Kidney capillary endothelial cell (primary cell): ENCODE results near the gene SETD1B.

Experiments
- DNase-seq: peaks from one replicate; pipeline ENCODE4 v3.0.0-alpha.2; 2018; ENCODE audit warnings: low spot score

SETD1B gene

DNA sequence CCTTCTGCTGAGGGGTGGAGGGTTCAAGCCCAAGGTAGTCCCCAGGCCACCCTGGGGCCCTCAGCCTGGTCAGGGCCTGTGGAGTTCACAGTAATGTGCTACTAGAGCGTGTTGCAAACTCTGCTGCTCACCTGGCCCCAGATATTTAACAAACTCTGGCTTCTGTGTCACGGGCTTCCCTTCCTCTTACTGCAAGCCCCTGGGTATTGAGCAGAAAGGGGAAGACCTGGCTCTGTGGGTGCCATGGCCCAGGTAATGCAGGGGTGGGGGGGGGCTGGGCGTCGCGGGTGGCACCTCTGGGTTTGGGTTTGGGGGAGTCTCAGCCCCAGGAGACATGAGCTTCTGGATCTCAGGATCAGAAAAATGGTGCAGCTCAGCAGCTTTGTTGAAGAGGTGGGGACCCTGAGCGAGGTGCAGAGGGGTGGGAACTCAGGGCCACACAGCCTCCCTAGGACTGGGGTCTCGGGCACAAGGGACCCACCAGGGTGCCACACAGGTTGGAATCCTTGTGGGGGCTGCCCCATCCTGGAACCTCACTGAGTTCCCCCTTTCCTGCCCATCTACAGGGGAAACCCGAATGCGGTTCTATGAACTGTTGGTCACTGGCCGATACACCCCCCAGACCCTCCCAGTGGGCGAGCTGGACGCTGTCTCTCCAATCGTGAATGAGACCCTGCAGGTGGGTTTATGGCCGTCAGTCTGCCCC is 4.0 kb downstream of the SETD1B start:
- no peak for DNase-seq

DNA sequence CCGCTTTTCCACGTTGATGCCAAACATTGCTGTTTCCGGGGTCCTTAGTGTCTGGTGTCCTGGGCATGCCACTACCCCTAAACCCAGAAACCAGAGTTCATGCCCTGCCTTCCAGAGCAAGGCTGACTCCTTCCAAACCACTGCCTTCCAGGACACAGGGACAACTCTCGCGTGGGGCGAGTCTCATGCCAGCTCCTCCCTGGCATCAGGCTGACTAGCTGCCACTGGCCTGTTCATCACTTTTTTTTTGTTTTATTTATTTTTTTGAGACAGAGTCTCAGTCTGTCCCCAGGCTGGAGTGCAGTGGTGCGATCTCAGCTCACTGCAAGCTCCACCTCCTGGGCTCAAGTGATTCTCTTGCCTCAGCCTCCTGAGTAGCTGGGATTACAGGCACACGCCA is 4.8 kb downstream of the SETD1B start:
- no peak for DNase-seq

DNA sequence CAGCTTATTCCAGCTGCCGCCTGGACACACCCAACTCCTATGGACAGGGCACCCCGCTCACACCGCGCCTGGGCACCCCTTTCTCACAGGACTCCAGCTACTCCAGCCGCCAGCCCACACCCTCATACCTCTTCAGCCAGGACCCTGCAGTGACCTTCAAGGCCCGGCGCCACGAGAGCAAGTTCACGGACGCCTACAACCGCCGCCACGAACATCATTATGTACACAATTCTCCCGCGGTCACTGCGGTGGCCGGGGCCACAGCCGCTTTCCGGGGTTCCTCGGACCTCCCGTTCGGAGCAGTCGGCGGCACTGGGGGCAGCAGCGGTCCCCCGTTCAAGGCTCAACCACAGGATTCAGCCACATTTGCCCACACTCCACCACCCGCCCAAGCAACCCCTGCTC is 5.9 kb downstream of the SETD1B start:
- DNase-seq = no peak

DNA sequence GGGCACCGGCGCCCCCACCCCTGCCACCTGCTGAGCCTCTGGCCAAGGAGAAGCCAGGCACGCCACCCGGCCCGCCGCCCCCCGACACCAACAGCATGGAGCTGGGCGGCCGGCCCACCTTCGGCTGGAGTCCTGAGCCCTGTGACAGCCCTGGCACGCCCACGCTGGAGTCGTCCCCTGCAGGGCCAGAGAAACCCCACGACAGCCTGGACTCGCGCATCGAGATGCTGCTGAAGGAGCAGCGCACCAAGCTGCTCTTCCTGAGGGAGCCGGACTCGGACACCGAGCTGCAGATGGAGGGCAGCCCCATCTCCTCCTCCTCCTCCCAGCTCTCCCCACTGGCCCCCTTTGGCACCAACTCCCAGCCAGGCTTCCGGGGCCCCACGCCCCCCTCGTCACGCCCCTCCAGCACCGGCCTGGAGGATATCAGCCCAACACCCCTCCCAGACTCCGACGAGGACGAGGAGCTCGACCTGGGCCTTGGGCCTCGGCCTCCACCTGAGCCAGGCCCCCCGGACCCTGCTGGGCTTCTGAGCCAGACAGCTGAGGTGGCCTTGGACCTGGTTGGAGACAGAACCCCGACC is 6.5 kb downstream of the SETD1B start:
- no peak for DNase-seq

DNA sequence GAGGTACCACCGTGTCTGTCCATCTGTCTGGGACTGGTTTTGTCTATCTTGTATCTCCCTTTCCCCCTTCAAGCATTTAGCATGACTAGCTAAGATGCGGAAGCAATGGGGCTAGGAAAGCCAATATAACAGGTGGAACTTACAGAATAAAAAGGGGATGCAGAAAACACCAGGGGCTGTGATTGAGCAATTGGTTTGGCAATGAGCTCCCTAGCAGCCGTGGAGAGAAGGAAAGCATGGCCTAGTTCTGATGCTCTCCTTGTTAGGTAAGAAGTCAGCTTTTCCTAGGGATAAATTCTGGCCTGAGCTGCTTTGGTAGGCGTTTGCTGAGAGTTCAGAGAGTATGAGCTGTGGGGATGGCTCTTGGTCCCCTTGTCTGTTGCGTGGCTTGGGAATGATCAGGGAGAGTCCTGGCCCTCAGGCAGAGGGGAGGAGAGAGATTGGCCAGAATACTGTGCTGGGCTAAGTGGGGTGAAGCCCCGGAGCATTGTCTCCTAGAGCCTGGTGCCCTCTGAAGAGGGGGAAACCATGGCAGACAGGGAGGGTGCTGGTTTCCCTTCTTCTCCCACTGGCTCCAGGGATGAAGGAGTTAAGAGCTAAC is 7.1 kb downstream of the SETD1B start:
- DNase-seq = no peak

DNA sequence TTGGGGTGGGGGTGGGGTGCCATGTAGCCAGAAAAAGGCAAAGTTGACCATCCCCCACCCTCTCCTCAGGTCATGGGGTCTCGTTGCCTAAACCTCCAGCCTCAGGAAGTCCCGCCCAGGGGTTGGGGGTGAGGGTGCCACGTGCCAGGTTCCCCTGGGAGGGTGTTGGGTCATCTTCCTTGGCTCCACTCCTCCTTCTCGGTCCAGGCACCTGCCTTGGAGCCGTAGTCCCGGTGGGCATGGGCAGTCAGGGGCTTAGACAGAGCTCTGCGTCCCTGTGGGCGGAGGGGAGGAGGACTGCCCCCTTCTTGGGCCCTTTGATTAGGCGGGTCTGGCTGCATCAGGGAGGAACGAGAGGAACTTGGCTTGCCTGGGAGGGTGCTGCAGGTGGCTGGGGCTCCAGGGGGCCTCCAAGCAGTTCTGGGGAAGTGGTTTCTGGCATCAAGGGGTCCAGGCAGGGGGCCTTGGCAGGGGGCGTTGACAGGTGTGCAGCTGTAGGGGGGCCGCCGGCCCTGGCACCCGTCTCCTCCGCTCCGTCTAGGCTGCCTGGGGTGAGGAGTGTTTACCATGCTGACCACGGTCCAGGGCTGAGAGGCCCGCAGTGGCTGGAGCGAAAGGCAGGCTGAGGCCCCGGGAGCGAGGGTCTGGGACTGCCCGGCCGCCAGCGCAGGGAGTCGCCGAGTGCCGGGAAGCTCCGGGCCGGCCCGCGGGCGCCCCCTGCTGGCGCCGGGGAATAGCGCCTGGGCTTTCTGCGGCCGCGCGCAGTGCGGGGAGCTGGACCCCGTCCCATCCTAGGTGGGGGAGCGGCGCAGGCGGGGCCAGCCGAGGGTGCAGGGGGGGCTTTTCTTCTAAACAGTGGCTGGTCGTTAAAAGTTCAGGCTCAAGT is 7.9 kb downstream of the SETD1B start:
- peak; percentile 71 for DNase-seq

DNA sequence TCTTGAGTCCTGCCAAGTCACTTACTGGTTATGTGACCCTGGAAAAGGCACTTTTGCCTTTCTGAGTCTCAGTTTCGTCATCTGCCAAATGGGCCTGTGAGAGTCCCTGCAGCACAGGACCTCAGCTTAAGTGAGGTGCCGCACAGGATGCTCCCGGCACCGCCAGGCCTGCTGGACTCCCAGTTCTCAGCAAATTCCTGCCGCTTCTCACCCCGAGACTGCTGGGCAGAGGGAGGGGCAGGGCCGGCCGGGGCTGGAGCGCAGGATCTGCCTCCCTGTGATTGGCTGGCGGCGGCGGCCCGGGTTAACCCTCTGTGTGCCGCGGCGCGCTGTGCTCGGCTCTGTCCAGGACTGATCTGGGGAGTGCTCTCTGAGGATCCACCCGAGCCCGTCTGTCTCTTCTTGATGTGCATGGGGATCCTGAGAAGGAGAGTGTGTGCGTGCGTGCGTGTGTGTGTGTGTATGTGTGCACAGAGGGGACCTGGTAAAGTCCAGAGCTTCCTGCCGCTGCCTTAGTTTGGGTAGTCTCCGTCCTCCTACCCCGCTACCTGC is 8.6 kb downstream of the SETD1B start:
- DNase-seq = no peak

DNA sequence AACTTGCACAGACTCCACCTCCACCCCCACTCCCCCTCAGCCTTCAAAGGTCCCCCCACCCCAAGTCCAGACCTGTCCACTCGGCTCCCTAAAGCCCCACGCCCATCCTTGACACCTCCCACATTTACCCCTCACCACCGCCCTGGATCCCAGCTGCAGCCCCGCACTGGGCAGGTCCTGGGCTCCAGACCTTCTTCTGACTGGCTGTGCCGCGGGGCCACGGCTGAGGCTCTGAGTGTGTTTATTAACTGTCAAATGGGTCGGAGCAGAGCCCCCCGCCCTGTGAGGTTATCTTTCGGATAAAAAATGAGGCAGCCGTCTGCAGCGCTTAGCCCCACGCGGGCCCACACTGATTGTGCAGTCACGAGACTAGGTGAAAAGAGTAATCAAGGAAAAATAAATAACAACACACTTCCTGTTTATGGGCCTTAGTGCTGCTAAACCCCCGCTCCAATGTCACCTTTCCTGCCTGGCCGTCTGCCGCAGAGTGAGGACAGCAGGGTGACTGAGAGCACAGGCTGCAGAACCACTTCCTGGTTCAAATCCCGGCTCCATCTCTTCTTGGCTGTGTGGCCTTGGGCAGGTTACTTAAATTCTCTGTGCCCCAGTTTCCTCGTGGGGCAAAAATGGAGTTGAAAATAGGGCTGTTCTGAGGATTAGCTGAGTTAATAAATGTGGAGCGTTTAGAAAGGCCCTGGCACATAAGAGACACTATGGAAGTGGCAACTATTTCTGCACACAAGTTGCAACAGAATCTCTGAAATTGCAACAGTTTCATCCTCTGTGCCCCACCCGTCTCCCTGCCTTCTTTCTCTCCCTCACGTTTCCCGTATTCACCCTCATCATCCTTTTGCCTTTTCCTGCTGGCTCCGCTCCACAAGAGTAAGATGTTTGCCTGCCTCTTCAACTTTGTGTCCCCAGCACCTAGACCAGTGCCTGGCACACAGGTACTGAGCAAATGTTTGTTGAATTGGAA is 9.4 kb downstream of the SETD1B start:
- DNase-seq = no peak

DNA sequence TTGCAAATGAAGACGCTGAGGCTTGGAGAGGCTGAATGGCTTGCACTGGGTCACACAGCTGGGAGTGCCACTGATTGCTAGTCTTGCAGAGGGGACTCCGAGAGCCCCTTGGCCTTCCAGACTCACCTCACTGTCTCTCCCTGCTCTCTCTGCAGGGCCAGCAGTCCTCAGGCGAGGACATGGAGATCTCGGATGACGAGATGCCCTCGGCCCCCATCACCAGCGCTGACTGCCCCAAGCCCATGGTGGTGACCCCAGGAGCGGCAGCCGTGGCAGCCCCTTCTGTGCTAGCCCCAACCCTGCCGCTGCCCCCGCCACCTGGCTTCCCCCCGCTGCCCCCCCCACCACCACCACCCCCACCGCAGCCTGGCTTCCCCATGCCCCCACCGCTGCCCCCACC is 10.1 kb downstream of the SETD1B start:
- DNase-seq = no peak

DNA sequence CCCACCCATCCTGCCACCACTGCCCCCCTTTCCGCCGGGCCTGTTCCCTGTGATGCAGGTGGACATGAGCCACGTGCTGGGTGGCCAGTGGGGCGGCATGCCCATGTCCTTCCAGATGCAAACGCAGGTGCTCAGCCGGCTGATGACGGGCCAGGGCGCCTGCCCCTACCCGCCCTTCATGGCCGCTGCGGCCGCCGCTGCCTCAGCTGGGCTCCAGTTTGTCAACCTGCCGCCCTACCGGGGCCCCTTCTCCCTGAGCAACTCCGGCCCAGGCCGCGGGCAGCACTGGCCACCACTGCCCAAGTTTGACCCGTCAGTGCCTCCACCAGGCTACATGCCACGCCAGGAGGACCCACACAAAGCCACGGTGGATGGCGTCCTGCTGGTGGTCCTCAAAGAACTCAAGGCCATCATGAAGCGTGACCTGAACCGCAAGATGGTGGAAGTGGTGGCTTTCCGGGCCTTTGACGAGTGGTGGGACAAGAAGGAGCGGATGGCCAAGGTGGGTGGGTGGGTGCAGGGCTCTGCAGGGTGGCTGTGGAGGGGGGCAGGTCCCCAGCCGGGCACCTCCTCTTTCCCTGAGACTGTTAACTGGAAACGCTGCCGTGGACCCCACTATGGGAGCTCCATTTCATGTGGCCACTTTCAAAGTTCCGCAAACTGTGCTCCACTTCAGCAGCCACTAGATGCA is 10.8 kb downstream of the SETD1B start:
- no peak for DNase-seq

DNA sequence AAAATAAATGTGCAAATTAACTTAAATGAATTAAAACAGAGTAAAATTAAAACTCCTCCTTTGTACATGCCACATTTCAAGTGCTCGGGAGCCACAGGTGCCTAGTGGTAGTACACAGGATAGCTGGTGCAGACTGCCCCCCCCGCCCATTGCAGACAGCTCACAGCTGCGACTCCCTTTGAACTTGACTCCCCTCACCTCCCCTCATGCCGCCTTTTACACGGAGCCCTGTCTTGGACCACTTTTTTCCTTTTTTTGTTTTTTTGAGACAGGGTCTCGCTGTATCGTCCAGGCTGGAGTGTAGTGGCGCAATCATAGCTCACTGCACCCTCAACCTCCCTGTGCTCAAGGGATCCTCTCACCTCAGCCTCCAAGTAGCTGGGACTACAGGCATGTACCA is 11.5 kb downstream of the SETD1B start:
- no peak for DNase-seq

DNA sequence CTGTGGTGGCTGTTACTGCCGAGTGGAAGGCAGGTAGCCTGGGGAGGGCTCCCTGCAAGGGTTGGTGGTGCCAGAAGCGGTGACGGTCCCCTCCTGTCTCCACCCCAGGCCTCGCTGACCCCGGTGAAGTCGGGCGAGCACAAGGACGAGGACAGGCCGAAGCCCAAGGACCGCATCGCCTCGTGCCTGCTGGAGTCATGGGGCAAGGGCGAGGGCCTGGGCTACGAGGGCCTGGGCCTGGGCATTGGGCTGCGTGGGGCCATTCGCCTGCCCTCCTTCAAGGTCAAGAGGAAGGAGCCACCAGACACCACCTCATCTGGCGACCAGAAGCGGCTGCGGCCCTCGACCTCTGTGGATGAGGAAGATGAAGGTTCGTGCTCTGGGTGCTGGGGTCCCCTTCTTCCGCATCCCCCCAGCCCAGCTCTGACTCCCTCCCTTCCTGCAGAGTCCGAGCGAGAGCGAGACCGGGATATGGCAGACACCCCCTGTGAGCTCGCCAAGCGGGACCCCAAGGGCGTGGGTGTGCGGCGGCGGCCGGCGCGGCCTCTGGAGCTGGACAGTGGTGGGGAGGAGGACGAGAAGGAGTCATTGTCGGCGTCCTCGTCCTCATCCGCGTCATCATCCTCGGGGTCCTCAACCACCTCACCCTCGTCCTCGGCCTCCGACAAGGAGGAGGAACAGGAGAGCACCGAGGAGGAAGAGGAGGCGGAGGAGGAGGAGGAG is 13.3 kb downstream of the SETD1B start:
- DNase-seq = no peak

DNA sequence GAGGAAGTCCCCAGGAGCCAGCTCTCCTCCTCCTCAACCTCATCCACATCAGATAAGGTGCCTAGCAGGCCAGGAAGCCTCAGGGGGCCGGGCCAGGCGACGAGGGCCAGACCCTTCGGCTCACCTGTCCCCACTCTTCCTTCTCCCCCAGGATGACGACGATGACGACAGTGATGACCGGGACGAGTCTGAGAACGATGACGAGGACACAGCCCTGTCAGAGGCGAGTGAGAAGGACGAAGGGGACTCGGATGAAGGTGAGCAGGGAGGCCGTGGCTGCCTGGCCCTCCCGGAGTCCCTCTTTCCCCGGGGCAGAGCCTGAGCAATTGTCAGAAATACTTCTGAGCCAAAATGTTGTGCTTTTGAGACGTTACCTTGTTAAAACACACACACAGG is 13.8 kb downstream of the SETD1B start:
- no peak for DNase-seq

DNA sequence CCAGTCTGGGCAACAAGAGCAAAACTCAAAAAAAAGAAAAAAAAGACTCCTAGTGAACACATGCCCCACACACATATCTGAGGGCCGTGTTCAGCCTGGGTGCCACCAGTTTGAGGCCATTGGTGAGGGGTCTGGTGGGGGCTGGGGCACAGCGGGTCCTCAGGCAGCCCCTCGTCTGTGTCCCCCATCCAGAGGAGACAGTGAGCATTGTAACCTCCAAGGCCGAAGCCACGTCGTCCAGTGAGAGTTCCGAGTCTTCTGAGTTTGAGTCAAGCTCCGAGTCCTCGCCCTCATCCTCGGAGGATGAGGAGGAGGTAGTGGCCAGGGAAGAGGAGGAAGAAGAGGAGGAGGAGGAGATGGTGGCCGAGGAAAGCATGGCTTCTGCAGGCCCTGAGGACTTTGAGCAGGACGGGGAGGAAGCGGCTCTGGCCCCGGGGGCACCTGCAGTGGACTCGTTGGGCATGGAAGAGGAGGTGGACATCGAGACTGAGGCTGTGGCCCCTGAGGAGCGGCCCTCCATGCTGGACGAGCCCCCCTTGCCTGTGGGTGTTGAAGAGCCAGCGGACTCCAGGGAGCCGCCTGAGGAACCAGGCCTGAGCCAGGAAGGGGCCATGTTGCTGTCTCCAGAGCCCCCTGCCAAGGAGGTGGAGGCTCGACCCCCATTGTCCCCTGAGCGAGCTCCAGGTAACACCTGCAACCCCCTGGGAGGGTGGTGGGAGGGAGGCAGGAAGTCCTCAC is 15.6 kb downstream of the SETD1B start:
- no peak for DNase-seq

DNA sequence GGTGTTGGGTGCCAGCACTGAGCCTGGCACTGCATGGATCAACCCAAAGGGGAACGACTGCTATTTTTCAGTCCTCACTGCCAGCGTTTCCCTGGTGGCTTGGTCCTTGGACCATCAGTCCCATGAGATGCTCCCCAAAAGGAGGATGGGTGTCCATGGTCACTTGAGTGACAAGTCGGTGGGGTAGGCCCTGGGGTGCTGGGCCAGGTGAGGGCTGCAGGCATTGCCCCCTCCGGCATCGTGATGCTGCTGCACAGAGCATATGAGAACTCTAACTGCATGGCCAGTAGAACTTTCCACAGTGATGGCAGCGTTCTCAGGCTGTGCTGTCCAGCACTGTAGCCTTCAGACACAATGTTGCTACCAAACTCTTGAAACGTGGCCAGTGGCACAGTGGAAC is 16.2 kb downstream of the SETD1B start:
- no peak for DNase-seq

DNA sequence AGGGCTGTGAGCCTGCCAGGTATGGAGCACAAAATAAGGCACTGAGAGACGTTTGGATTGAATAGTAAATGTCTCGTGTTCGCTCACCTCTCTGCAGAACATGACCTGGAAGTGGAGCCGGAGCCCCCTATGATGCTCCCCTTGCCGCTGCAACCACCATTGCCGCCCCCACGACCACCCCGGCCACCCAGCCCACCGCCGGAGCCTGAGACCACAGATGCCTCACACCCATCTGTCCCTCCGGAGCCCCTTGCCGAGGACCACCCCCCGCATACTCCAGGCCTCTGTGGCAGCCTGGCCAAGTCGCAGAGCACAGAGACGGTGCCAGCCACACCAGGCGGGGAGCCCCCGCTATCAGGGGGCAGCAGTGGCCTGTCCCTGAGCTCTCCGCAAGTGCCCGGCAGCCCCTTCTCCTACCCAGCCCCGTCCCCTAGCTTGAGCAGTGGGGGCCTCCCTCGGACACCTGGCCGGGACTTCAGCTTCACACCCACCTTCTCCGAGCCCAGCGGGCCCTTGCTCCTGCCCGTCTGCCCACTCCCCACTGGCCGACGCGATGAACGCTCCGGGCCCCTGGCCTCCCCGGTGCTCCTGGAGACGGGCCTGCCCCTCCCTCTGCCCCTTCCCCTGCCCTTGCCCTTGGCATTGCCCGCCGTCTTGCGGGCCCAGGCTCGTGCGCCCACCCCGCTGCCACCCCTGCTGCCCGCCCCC is 18.7 kb downstream of the SETD1B start:
- DNase-seq = no peak

DNA sequence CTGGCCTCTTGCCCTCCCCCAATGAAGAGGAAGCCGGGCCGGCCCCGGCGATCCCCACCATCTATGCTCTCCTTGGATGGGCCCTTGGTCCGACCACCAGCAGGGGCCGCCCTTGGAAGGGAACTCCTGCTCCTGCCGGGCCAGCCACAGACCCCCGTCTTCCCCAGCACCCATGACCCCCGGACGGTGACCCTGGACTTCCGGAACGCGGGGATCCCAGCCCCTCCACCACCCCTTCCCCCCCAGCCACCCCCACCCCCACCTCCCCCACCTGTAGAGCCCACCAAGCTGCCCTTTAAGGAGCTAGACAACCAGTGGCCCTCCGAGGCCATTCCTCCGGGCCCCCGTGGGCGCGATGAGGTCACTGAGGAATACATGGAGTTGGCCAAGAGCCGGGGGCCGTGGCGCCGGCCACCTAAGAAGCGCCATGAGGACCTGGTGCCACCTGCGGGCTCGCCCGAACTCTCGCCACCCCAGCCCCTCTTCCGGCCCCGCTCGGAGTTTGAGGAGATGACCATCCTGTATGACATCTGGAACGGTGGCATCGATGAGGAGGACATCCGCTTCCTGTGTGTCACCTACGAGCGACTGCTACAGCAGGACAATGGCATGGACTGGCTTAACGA is 19.4 kb downstream of the SETD1B start:
- DNase-seq = no peak

DNA sequence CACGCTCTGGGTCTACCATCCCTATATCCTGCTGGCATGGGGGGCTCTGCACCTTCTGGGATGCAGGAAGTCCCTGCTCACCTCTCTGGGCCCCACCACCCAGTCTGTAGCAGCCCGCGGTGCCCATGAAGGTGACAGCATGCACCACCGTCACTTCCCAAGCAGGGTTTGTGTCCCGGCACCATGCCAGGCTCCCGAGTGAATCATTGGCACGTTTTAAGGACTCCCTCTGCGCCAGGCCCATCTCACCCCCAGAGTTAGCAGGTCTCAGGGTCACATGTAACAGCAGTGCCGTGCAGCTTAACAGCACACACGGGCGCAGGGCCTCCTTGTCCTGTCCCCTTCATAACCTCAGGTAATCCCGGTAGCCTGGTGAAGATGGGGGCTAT is 19.9 kb downstream of the SETD1B start:
- no peak for DNase-seq
